Neuronal stem cell (in vitro differentiated cells): ENCODE data around the gene TMPRSS6.

Source experiments
- DNase-seq: peaks from one replicate; pipeline ENCODE4 v3.0.0-alpha.2; 2013; ENCODE audit warnings: low spot score
- H2AFZ ChIP-seq: one replicate; pipeline ENCODE4 v1.6.1; 2013; ENCODE audit warnings: mild to moderate bottlenecking, low read length, inconsistent platforms
- H2AK5ac ChIP-seq: 2 replicates; pipeline ENCODE4 v1.6.1; 2013; ENCODE audit warnings: low read depth, mild to moderate bottlenecking, inconsistent platforms, low read length, moderate library complexity, mixed read lengths
- H2BK120ac ChIP-seq: 2 replicates; pipeline ENCODE4 v1.6.1; 2013; ENCODE audit warnings: low read depth, mild to moderate bottlenecking, inconsistent platforms, low read length, moderate library complexity, mixed read lengths
- H2BK12ac ChIP-seq: one replicate; pipeline ENCODE4 v1.6.1; 2013; ENCODE audit warnings: low read length, inconsistent platforms
- H2BK15ac ChIP-seq: 2 replicates; pipeline ENCODE4 v1.6.1; 2013; ENCODE audit warnings: mild to moderate bottlenecking, low read length, inconsistent platforms, mixed read lengths
- H2BK5ac ChIP-seq: one replicate; pipeline ENCODE4 v1.6.1; 2013; ENCODE audit warnings: inconsistent platforms, mild to moderate bottlenecking, low read length, moderate library complexity
- H3K14ac ChIP-seq: one replicate; pipeline ENCODE4 v1.6.1; 2013; ENCODE audit warnings: low read length, inconsistent platforms
- H3K18ac ChIP-seq: 2 replicates; pipeline ENCODE4 v1.6.1; 2013; ENCODE audit warnings: low read length, inconsistent platforms
- H3K23ac ChIP-seq: 2 replicates; pipeline ENCODE4 v1.6.1; 2013; ENCODE audit warnings: low read depth, mild to moderate bottlenecking, mixed read lengths, low read length, inconsistent platforms; ENCODE audit not compliant: poor library complexity
- H3K27ac ChIP-seq: replicated peaks from 3 replicates; pipeline ENCODE4 v1.5.1; 2013; ENCODE audit warnings: low read length, inconsistent platforms
- H3K27me3 ChIP-seq, 3 experiments: 2 replicates each; pipeline ENCODE4 v1.6.1; 2013; ENCODE audit warnings: low read length in 3 of 3, mild to moderate bottlenecking in 2 of 3, inconsistent platforms in 1 of 3, low read depth in 1 of 3, mixed read lengths in 1 of 3, moderate library complexity in 1 of 3; ENCODE audit not compliant: control insufficient read depth in 3 of 3, insufficient read depth in 3 of 3
- H3K36me3 ChIP-seq, 2 donors: replicated peaks in 1 of 2; 2 replicates each; pipeline ENCODE4 v1.6.1; 2013; ENCODE audit warnings: low read length in 2 of 2; ENCODE audit not compliant: control insufficient read depth in 2 of 2, insufficient read depth in 2 of 2
- H3K4ac ChIP-seq: 2 replicates; pipeline ENCODE4 v1.6.1; 2013; ENCODE audit warnings: inconsistent platforms, mild to moderate bottlenecking, low read length, moderate library complexity
- H3K4me1 ChIP-seq, 2 donors: 1 replicate in 1 of 2; 2 replicates in 1 of 2; pipeline ENCODE4 v1.6.1; 2013; ENCODE audit warnings: low read length in 2 of 2, low read depth in 1 of 2; ENCODE audit not compliant: control insufficient read depth in 2 of 2, insufficient read depth in 1 of 2
- H3K4me2 ChIP-seq: one replicate; pipeline ENCODE4 v1.6.1; 2013; ENCODE audit warnings: mild to moderate bottlenecking, low read length, inconsistent platforms; ENCODE audit not compliant: insufficient read depth, poor library complexity, severe bottlenecking
- H3K4me3 ChIP-seq, 2 donors: 2 replicates each; pipeline ENCODE4 v1.5.1; 2013; ENCODE audit warnings: low read length in 2 of 2, mild to moderate bottlenecking in 2 of 2, inconsistent platforms in 1 of 2, moderate library complexity in 1 of 2
- H3K79me1 ChIP-seq: one replicate; pipeline ENCODE4 v1.6.1; 2013; ENCODE audit warnings: low read depth, mild to moderate bottlenecking, inconsistent platforms, low read length, moderate library complexity
- H3K9ac ChIP-seq: one replicate; pipeline ENCODE4 v1.6.1; 2013; ENCODE audit warnings: mild to moderate bottlenecking, low read depth, low read length, inconsistent platforms; ENCODE audit not compliant: poor library complexity
- H3K9me3 ChIP-seq, 2 donors: replicated peaks in 1 of 2; 2 replicates each; pipeline versions ENCODE3 to v1.6.1; 2013; ENCODE audit warnings: low read length in 2 of 2, mild to moderate bottlenecking in 2 of 2, inconsistent platforms in 1 of 2, low read depth in 1 of 2, mixed read lengths in 1 of 2, moderate library complexity in 1 of 2; ENCODE audit not compliant: control insufficient read depth in 2 of 2, insufficient read depth in 1 of 2
- H4K8ac ChIP-seq: one replicate; pipeline ENCODE4 v1.6.1; 2013; ENCODE audit warnings: low read depth, mild to moderate bottlenecking, inconsistent platforms, low read length, moderate library complexity
- H4K91ac ChIP-seq: one replicate; pipeline ENCODE4 v1.6.1; 2013; ENCODE audit warnings: low read length, low read depth, mild to moderate bottlenecking, inconsistent platforms; ENCODE audit not compliant: poor library complexity
- WGBS, 2 donors: extraction: QIAGEN DNeasy Blood & Tissue Kit; methylation state at CpG; one replicate each; pipeline ENCODE4 v1.1.7; 2013; ENCODE audit warnings: missing lambda C conversion rate in 2 of 2, mixed read lengths in 1 of 2; ENCODE audit not compliant: insufficient read length in 2 of 2, insufficient replicate concordance in 1 of 2; ENCODE audit errors: extremely low coverage in 2 of 2; 5-methylcytosine and 5-hydroxymethylcytosine counted together

TMPRSS6 gene

DNA sequence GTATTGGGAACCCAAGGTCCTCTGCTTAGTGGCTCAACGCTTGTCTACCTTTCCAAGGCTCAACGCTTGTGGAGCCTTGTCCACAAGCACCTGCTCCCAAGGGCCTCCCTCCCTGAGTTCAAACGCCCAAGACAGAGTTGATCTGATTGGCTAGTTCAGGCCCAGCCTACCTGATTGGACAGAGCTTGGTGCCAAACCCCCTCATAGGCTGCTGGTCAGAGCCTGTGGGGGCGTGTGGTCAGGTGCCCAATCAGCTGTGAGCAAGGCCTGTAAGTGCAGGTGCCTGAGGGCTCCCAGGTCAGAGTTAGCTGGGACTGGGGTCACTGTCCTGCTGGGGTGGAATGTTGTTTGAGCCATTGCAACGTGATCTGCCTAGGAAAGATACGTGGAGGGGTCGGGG lies 16.9 kb upstream of the TMPRSS6 start:
- Histone ChIP-seq H3K18ac (peak overlapping the region; percentile 89), H2AK5ac (no peak overlapping the region), H2BK120ac (peak overlapping the region; percentile 23), H2BK5ac (no peak overlapping the region), H4K8ac (no peak overlapping the region), H3K9me3 (no peaks in the 10 kb centered on the region), H3K9ac (no peak overlapping the region), H3K4me3 (no peak overlapping the region), H4K91ac (no peak overlapping the region), H3K27me3 (peaks cover 0 to 3% (median 0%) of the 10 kb centered on the region in 3 experiments), H2AFZ (no peak overlapping the region), H3K4me1 (peaks cover 11 to 28% of the 10 kb centered on the region in 2 donors), H3K4me2 (no peak overlapping the region), H3K23ac (no peak overlapping the region), H3K27ac (no peak overlapping the region), H3K4ac (no peak overlapping the region), H2BK15ac (peak overlapping the region; percentile 42), H3K79me1 (no peaks in the 10 kb centered on the region), H2BK12ac (no peak overlapping the region), H3K36me3 (no peaks in the 10 kb centered on the region), H3K14ac (no peak overlapping the region)
- no CpG with 5 or more reads among the region's 7 CpGs for WGBS, 2 donors
- no peak for DNase-seq

- WGBS, 2 donors: no CpG with 5 or more reads among the region's 7 CpGs
- peaks cover 11 to 26% of the 10 kb centered on the region in 2 donors for H3K4me1 ChIP-seq
Measured at GRCh38 chr22:37123649-37124048, 14.1 kb upstream of the TMPRSS6 start.

DNA sequence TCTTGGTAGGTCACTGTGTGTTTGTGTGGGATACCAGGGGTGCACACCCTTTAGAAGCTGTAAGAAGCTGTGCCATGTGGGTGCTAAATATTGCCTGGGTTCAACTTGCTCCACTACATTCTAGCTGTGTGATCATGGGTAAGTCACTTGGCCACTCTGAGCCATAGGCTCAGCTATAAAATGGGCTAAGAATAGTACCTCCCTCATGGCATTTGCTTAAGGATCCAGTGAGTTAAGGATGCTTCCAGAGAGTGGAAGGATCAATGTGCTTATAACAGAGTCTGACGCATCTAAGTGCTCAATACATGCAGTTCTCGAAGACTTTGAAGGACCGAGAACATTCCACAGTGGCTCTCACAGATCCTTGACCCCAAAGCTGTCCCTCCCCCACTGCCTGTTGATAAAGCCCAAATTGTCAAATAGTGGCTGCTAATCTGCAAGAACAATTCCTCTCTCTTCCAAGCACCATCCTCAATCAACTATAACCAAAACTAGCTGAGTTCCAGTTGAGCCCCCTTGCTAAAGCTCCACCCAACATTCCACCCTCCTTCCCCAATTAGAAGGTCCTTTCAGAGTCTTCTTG lies 13.2 kb upstream of the TMPRSS6 start:
- Histone ChIP-seq H3K9me3 (no peaks in the 10 kb centered on the region), H2BK12ac (no peak overlapping the region), H4K8ac (no peak overlapping the region), H3K9ac (peak overlapping the region; percentile 39), H2BK120ac (no peak overlapping the region), H3K36me3 (no peaks in the 10 kb centered on the region), H3K4ac (no peak overlapping the region), H4K91ac (no peak overlapping the region), H3K18ac (no peak overlapping the region), H3K27me3 (peaks cover 0 to 3% (median 0%) of the 10 kb centered on the region in 3 experiments), H2BK5ac (no peak overlapping the region), H3K27ac (no peak overlapping the region), H2AFZ (no peak overlapping the region), H3K14ac (no peak overlapping the region), H3K4me2 (no peak overlapping the region), H3K4me1 (peaks cover 10 to 24% of the 10 kb centered on the region in 2 donors), H2AK5ac (peak overlapping the region; percentile 86), H2BK15ac (peak overlapping the region; percentile 90), H3K23ac (no peak overlapping the region), H3K4me3 (no peak overlapping the region), H3K79me1 (no peaks in the 10 kb centered on the region)
- no peak for DNase-seq
- no CpG with 5 or more reads among the region's 3 CpGs for whole genome bisulfite sequencing, 2 donors

More at GRCh38 chr22:37123649-37124048, 14.1 kb upstream of the TMPRSS6 start:
- peak overlapping the region; percentile 24 for H4K91ac ChIP-seq
- H3K36me3 ChIP-seq: no peaks in the 10 kb centered on the region
- no peak overlapping the region for H2BK15ac ChIP-seq
- no peak overlapping the region for H3K4me2 ChIP-seq
- H2BK120ac ChIP-seq: no peak overlapping the region
- no peak overlapping the region for H3K27ac ChIP-seq
- H2BK12ac ChIP-seq: no peak overlapping the region
- H3K27me3 ChIP-seq: peaks cover 0 to 3% (median 0%) of the 10 kb centered on the region in 3 experiments
- no peak overlapping the region for H2BK5ac ChIP-seq
- no peak overlapping the region for H2AFZ ChIP-seq
- H3K4ac ChIP-seq: no peak overlapping the region
- no peak overlapping the region for H3K4me3 ChIP-seq
- peak overlapping the region; percentile 32 for H3K18ac ChIP-seq
- DNase-seq: no peak
- H3K9me3 ChIP-seq: no peaks in the 10 kb centered on the region
- no peaks in the 10 kb centered on the region for H3K79me1 ChIP-seq
- no peak overlapping the region for H2AK5ac ChIP-seq
- H3K14ac ChIP-seq: no peak overlapping the region
- no peak overlapping the region for H3K9ac ChIP-seq
- H3K23ac ChIP-seq: no peak overlapping the region
- no peak overlapping the region for H4K8ac ChIP-seq

GRCh38 chr22:37121887-37122591 lies 12.5 kb upstream of the TMPRSS6 start:
- H3K4ac ChIP-seq: no peak overlapping the region
- H3K27me3 ChIP-seq: peaks cover 0 to 3% (median 0%) of the 10 kb centered on the region in 3 experiments
- DNase-seq: no peak

More at GRCh38 chr22:37121887-37122591, 12.5 kb upstream of the TMPRSS6 start:
- no peak overlapping the region for H4K91ac ChIP-seq
- H2BK120ac ChIP-seq: no peak overlapping the region
- H3K23ac ChIP-seq: no peak overlapping the region
- WGBS, 2 donors: no CpG with 5 or more reads among the region's 15 CpGs
- no peak overlapping the region for H3K14ac ChIP-seq
- no peak overlapping the region for H3K9ac ChIP-seq
- H2BK12ac ChIP-seq: peak overlapping the region; percentile 47
- H3K4me3 ChIP-seq: no peak overlapping the region
- peak overlapping the region; percentile 72 for H2AFZ ChIP-seq
- no peak overlapping the region for H4K8ac ChIP-seq
- peaks cover 4 to 19% of the 10 kb centered on the region in 2 donors for H3K4me1 ChIP-seq
- no peaks in the 10 kb centered on the region for H3K9me3 ChIP-seq
- no peaks in the 10 kb centered on the region for H3K36me3 ChIP-seq
- H3K27ac ChIP-seq: no peak overlapping the region
- no peak overlapping the region for H2BK5ac ChIP-seq
- peak overlapping the region; percentile 77 for H3K18ac ChIP-seq
- no peaks in the 10 kb centered on the region for H3K79me1 ChIP-seq
- peak overlapping the region; percentile 90 for H2BK15ac ChIP-seq
- no peak overlapping the region for H3K4me2 ChIP-seq
- peak overlapping the region; percentile 86 for H2AK5ac ChIP-seq
